ENCODE results near the gene PAK4. TPM values are rescaled to one million over a fixed set of nuclear protein-coding genes. Genes with fewer than 3 reads are reported as not detected.

The PAK4 gene
- total and polyA plus RNA-seq, 2 of the 8 experiments (the other 6 are each of a cell fraction or from before 2014, with no cell fraction given) = 50.7 to 64.4 TPM

- Histone ChIP-seq H3K9ac (replicated peaks in 1 of 4; ENCODE audit: extremely low read depth in 1 of 4, low read depth in 3 of 4, low read length in 3 of 4) (no peak overlapping the region), H3K9me3 (ENCODE audit: insufficient read depth in 2 of 2, low read depth in 1 of 2, low read length in 1 of 2) (no peaks in the 10 kb centered on the region), H4K20me1 (replicated peaks in 1 of 2; ENCODE audit: control insufficient read depth in 1 of 2, insufficient read depth in 2 of 2, low read length in 2 of 2) (peaks cover 2 to 8% of the 10 kb centered on the region in 2 experiments), H3K27me3 (replicated peaks in 1 of 4; ENCODE audit: control insufficient read depth in 3 of 4, extremely low read depth in 1 of 4, insufficient read depth in 3 of 4, low read length in 3 of 4) (no peaks in the 10 kb centered on the region), H4K91ac (replicated peaks; ENCODE audit: insufficient read length, low read length) (peak overlapping the region; percentile 0), H3K14ac (ENCODE audit: insufficient read length) (no peak overlapping the region), H3K18ac (ENCODE audit: extremely low read depth, low read length) (peak overlapping the region; percentile 25; the same call in 1 of the 2 replicates), H3K4ac (replicated peaks; ENCODE audit: insufficient read length, low read depth, low read length) (no peak overlapping the region), H3K56ac (replicated peaks; ENCODE audit: insufficient read length, low read depth, low read length) (no peak overlapping the region), H3K79me2 (ENCODE audit: control insufficient read depth in 1 of 2, insufficient read depth in 2 of 2, low read length in 2 of 2) (peaks cover 2 to 83% of the 10 kb centered on the region in 2 experiments; a peak in 3 of 4 replicates), H3K4me3 (ENCODE audit: extremely low read depth in 1 of 4, insufficient read depth in 2 of 4, low read depth in 3 of 4, low read length in 4 of 4) (peak overlapping the region in 1 of 4 experiments; percentile 4; a peak in 1 of 8 replicates), H3K4me1 (replicated peaks in 1 of 4; ENCODE audit: control insufficient read depth in 3 of 4, insufficient read depth in 4 of 4, low read length in 3 of 4) (peaks cover 24 to 59% (median 43%) of the 10 kb centered on the region in 4 experiments), H2BK12ac (ENCODE audit: low read depth, low read length) (peak overlapping the region; percentile 60; the same call in 1 of the 2 replicates), H3K36me3 (ENCODE audit: control insufficient read depth in 2 of 4, insufficient read depth in 4 of 4, low read length in 3 of 4) (no peaks in the 10 kb centered on the region), H3K79me1 (ENCODE audit: low read depth, low read length) (peaks cover 38% of the 10 kb centered on the region), H2AFZ (ENCODE audit: low read length) (no peak overlapping the region), H3K23ac (ENCODE audit: insufficient read length) (no peak overlapping the region), H2AK5ac (ENCODE audit: low read depth, low read length) (0 out of 2 replicates have a peak overlapping the region, but pooled peaks have one; percentile 5), H3K27ac (ENCODE audit: low read depth, low read length) (peak overlapping the region; percentile 14; the same call in 1 of the 2 replicates), H4K5ac (ENCODE audit: insufficient read length, low read depth, low read length) (no peak overlapping the region), H2BK5ac (ENCODE audit: low read depth, low read length) (peak overlapping the region; percentile 55; the same call in 1 of the 2 replicates), H4K8ac (ENCODE audit: extremely low read depth, insufficient read depth, low read length) (no peak overlapping the region), H3K23me2 (ENCODE audit: low read depth, low read length) (no peaks in the 10 kb centered on the region; the same call in 1 of the 2 replicates), H3K4me2 (ENCODE audit: insufficient read depth in 1 of 2, low read depth in 2 of 2, low read length in 2 of 2) (peak overlapping the region; percentile 49 to 68; a peak in 3 of 4 replicates), H2BK15ac (ENCODE audit: low read length) (peak overlapping the region; percentile 22; the same call in 1 of the 2 replicates), H2BK20ac (ENCODE audit: low read length) (peak overlapping the region; percentile 16; the same call in 1 of the 2 replicates), H2BK120ac (replicated peaks; ENCODE audit: low read depth, low read length) (no peak overlapping the region)
- TF ChIP-seq TAF7 (optimal IDR thresholded peaks at IDR 0.05; ENCODE audit: borderline replicate concordance, low read depth, low read length) (no peak), SAP30 (IDR thresholded peaks at IDR 0.05; ENCODE audit: insufficient read depth, insufficient replicate concordance, low read length) (no peak), TCF12 (IDR thresholded peaks at IDR 0.05; ENCODE audit: low read depth, low read length) (no peak), MAFK (IDR thresholded peaks at IDR 0.05; ENCODE audit: low read depth, low read length) (no peak), EP300 (IDR thresholded peaks at IDR 0.05; ENCODE audit: borderline replicate concordance in 1 of 2, low read depth in 2 of 2, low read length in 2 of 2) (no peak), SP4 (IDR thresholded peaks at IDR 0.05; ENCODE audit: low read length) (no peak), CHD1 (IDR thresholded peaks at IDR 0.05; ENCODE audit: low read depth, low read length) (no peak), JUN (IDR thresholded peaks at IDR 0.05; ENCODE audit: low read depth, low read length) (no peak), RAD21 (IDR thresholded peaks at IDR 0.05 in 1 of 2, conservative IDR thresholded peaks at IDR 0.05 in 1 of 2; ENCODE audit: low read depth in 2 of 2, low read length in 2 of 2) (no peak), CBX5 (IDR thresholded peaks at IDR 0.05; ENCODE audit: low read depth, low read length) (no peak)
- DNase-seq (ENCODE audit: low read depth in 1 of 2, low spot score in 2 of 2) (no peak), FAIRE-seq (no peak)
- 84% methylated on average over 5 of the region's 7 CpGs; no CpG with 5 or more reads in 1 of the 2 experiments for WGBS, 2 experiments (ENCODE audit: extremely low coverage in 1 of 2, insufficient coverage in 1 of 2, insufficient read length in 1 of 2, insufficient replicate concordance in 2 of 2, low coverage in 1 of 2, low lambda C conversion rate in 2 of 2, missing lambda C conversion rate in 1 of 2)
- ChIA-PET POLR2A (ENCODE audit: partially characterized antibody) (interaction anchor here (0.6 to 2.2 kb wide), 6 partner anchors 11 to 186 kb away, joined by 3 to 9 read pairs (median 4); partner anchors contain the start of gene PAK4), CTCF (ENCODE audit: partially characterized antibody) (interaction anchor here (0.6 to 1.4 kb wide), 5 partner anchors 17 to 395 kb away, joined by 3 to 6 read pairs (median 4); no protein-coding TSS in a partner anchor)
Observed at GRCh38 chr19:39139971-39140453, 14.4 kb downstream of the PAK4 start.
